PC-9 (cell line): ENCODE data around the gene GNAL. TPM values are rescaled to one million over a fixed set of nuclear protein-coding genes. Genes with fewer than 3 reads are reported as not detected.

Experiments used
- BruUV-seq: library from RNA; stranded (reverse); fragments of 400-500 nt; replicated peaks from 2 replicates; lab custom pipeline; 2021; lab: Mats Ljungman, UMichigan
- CTCF ChIA-PET: fragments of 300-600 bp; sonication (Branson Sonifier 250); formaldehyde crosslinking; loops from one replicate; lab custom pipeline; 2022; ENCODE audit warnings: antibody characterized with exemption; lab: Charles Lee
- POLR2A ChIA-PET: fragments of 300-600 bp; sonication (Branson Sonifier 250); formaldehyde crosslinking; loops from one replicate; lab custom pipeline; 2022; ENCODE audit warnings: antibody characterized with exemption; ENCODE audit not compliant: unreplicated experiment; lab: Charles Lee
- DNase-seq, 2 experiments: peaks; one replicate each; pipeline versions ENCODE4 v3.0.0 to v3.0.0-alpha.2; 2015 to 2022; ENCODE audit warnings: mixed read lengths in 1 of 2
- H2AFZ ChIP-seq: fragments of 200-600 bp; sonication (generic); 2 replicates; pipeline ENCODE4 v1.8.1; 2017; ENCODE audit warnings: antibody characterized with exemption
- H3F3A ChIP-seq: fragments of 200-600 bp; sonication (generic); 2 replicates; pipeline ENCODE4 v1.8.1; 2017; ENCODE audit warnings: antibody characterized with exemption, mild to moderate bottlenecking, low read depth; ENCODE audit not compliant: insufficient read depth
- H3K27ac ChIP-seq: fragments of 200-600 bp; sonication (generic); 2 replicates; pipeline ENCODE4 v1.6.1; 2016; ENCODE audit warnings: mixed run types
- H3K27me3 ChIP-seq: fragments of 200-600 bp; sonication (generic); 2 replicates; pipeline ENCODE4 v1.6.1; 2016; ENCODE audit warnings: low read depth, mixed run types; ENCODE audit not compliant: insufficient read depth
- H3K36me3 ChIP-seq: fragments of 200-600 bp; sonication (generic); 2 replicates; pipeline ENCODE4 v1.6.1; 2016; ENCODE audit warnings: low read depth, mixed run types
- H3K4me1 ChIP-seq: fragments of 200-600 bp; sonication (generic); replicated peaks from 2 replicates; pipeline ENCODE4 v1.6.1; 2016; ENCODE audit warnings: mixed run types; ENCODE audit not compliant: insufficient read depth
- H3K4me2 ChIP-seq: fragments of 200-600 bp; sonication (generic); 2 replicates; pipeline ENCODE4 v1.6.1; 2017; ENCODE audit warnings: mixed run types
- H3K4me3 ChIP-seq: fragments of 200-600 bp; sonication (generic); 2 replicates; pipeline ENCODE4 v1.6.1; 2016; ENCODE audit warnings: mixed run types
- H3K79me2 ChIP-seq: fragments of 200-600 bp; sonication (generic); 2 replicates; pipeline ENCODE4 v1.6.1; 2017; ENCODE audit warnings: low read depth, mixed run types
- H3K9me2 ChIP-seq: fragments of 200-600 bp; sonication (generic); 2 replicates; pipeline ENCODE4 v1.8.1; 2017; ENCODE audit warnings: mild to moderate bottlenecking; ENCODE audit not compliant: insufficient read depth
- H3K9me3 ChIP-seq: fragments of 200-600 bp; sonication (generic); 2 replicates; pipeline ENCODE4 v1.8.1; 2016; ENCODE audit warnings: low read depth; ENCODE audit not compliant: insufficient read depth
- H4K20me1 ChIP-seq: fragments of 200-600 bp; sonication (generic); 2 replicates; pipeline ENCODE4 v1.8.1; 2017; ENCODE audit not compliant: insufficient read depth
- EZH2 ChIP-seq: fragments of 200-600 bp; sonication (generic); IDR thresholded peaks from 2 replicates; pipeline ENCODE4 v1.8.0; 2017; ENCODE audit warnings: antibody characterized with exemption, low read depth
- intact Hi-C: fragments of 100-400 bp; cut with micrococcal nuclease; formaldehyde crosslinking; loops from one replicate; pipeline ENCODE4 v1.10.0; 2022; ENCODE audit not compliant: unreplicated experiment
- total RNA-seq: library from RNA; stranded (reverse); gene quantifications from 2 replicates; pipeline ENCODE4 v1.2.3, GENCODE V29; 2021
- TF ChIP-seq, protein P1 (sequence below): fragments of 200-600 bp; sonication (generic); conservative IDR thresholded peaks from 2 replicates; pipeline ENCODE4 v1.6.1; 2017; ENCODE audit warnings: mixed run types, antibody characterized with exemption, mild to moderate bottlenecking, moderate library complexity

GNAL gene
- total RNA-seq, 1 experiment from 2014 or later = 3.3 TPM

- CTCF ChIA-PET = no interaction called here
Observed at GRCh38 chr18:11745521-11745920, 56.5 kb downstream of the GNAL start.

GRCh38 chr18:11747286-11747685 lies 58.2 kb downstream of the GNAL start:
- H3K79me2 ChIP-seq = no peaks in the 10 kb centered on the region
- no peaks in the 10 kb centered on the region for H4K20me1 ChIP-seq
- no peaks in the 10 kb centered on the region for H3K4me1 ChIP-seq
- H3F3A ChIP-seq = no peaks in the 10 kb centered on the region
- no peak overlapping the region for H3K27ac ChIP-seq
- no peaks in the 10 kb centered on the region; the same call in 1 of the 2 replicates for H3K9me2 ChIP-seq
- POLR2A ChIA-PET = no interaction called here
- no peak overlapping the region for H3K4me2 ChIP-seq
- CTCF ChIA-PET = interaction anchor here (0.6 kb wide), 1 partner anchor 173 kb away, joined by 3 read pairs; no protein-coding TSS in a partner anchor
- intact Hi-C loops = no loop called here
- no peak overlapping the region for H3K4me3 ChIP-seq
- no peaks in the 10 kb centered on the region for H3K9me3 ChIP-seq
- no peaks in the 10 kb centered on the region for H3K36me3 ChIP-seq
- peaks cover 38% of the 10 kb centered on the region for H3K27me3 ChIP-seq
- DNase-seq = no peak
- TF ChIP-seq, protein P1, sequence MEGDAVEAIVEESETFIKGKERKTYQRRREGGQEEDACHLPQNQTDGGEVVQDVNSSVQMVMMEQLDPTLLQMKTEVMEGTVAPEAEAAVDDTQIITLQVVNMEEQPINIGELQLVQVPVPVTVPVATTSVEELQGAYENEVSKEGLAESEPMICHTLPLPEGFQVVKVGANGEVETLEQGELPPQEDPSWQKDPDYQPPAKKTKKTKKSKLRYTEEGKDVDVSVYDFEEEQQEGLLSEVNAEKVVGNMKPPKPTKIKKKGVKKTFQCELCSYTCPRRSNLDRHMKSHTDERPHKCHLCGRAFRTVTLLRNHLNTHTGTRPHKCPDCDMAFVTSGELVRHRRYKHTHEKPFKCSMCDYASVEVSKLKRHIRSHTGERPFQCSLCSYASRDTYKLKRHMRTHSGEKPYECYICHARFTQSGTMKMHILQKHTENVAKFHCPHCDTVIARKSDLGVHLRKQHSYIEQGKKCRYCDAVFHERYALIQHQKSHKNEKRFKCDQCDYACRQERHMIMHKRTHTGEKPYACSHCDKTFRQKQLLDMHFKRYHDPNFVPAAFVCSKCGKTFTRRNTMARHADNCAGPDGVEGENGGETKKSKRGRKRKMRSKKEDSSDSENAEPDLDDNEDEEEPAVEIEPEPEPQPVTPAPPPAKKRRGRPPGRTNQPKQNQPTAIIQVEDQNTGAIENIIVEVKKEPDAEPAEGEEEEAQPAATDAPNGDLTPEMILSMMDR = no peak
- no peak for TF ChIP-seq EZH2
- no TSS peak for BruUV-seq
- H2AFZ ChIP-seq = no peak overlapping the region

More at GRCh38 chr18:11745521-11745920, 56.5 kb downstream of the GNAL start:
- no peaks in the 10 kb centered on the region for H3K4me1 ChIP-seq
- H3K9me3 ChIP-seq = no peaks in the 10 kb centered on the region
- H3K4me3 ChIP-seq = no peak overlapping the region
- BruUV-seq = no TSS peak
- H2AFZ ChIP-seq = no peak overlapping the region
- no peaks in the 10 kb centered on the region for H3F3A ChIP-seq
- no peaks in the 10 kb centered on the region; the same call in 1 of the 2 replicates for H3K9me2 ChIP-seq
- H3K79me2 ChIP-seq = no peaks in the 10 kb centered on the region
- no peak overlapping the region for H3K4me2 ChIP-seq
- H4K20me1 ChIP-seq = no peaks in the 10 kb centered on the region
- TF ChIP-seq EZH2 = no peak
- TF ChIP-seq, protein P1 = no peak
- peaks cover 55% of the 10 kb centered on the region for H3K27me3 ChIP-seq
- no peak overlapping the region for H3K27ac ChIP-seq
- intact Hi-C loops = no loop called here
- DNase-seq = no peak
- POLR2A ChIA-PET = interaction anchor here (0.6 kb wide), 1 partner anchor 16 kb away, joined by 5 read pairs; no protein-coding TSS in a partner anchor
- no peaks in the 10 kb centered on the region for H3K36me3 ChIP-seq

GRCh38 chr18:11747731-11748130 lies 58.7 kb downstream of the GNAL start:
- H3K9me2 ChIP-seq = no peaks in the 10 kb centered on the region; the same call in 1 of the 2 replicates
- H3K9me3 ChIP-seq = no peaks in the 10 kb centered on the region
- H3K27me3 ChIP-seq = peaks cover 34% of the 10 kb centered on the region
- no peak for DNase-seq
- H3K4me2 ChIP-seq = no peak overlapping the region
- TF ChIP-seq, protein P1 = no peak
- no peak overlapping the region for H2AFZ ChIP-seq
- no peaks in the 10 kb centered on the region for H3K36me3 ChIP-seq
- ChIA-PET CTCF (no interaction called here), POLR2A (no interaction called here)
- H4K20me1 ChIP-seq = no peaks in the 10 kb centered on the region
- H3K4me1 ChIP-seq = no peaks in the 10 kb centered on the region
- H3K79me2 ChIP-seq = no peaks in the 10 kb centered on the region
- no peaks in the 10 kb centered on the region for H3F3A ChIP-seq
- intact Hi-C loops = no loop called here
- BruUV-seq = no TSS peak
- H3K27ac ChIP-seq = no peak overlapping the region
- no peak overlapping the region for H3K4me3 ChIP-seq
